Mesothelial cell of epicardium (in vitro differentiated cells): ENCODE results near the gene CCL11. TPM values are rescaled to one million over a fixed set of nuclear protein-coding genes. Genes with fewer than 3 reads are reported as not detected.

Experiments used
- DNase-seq, 2 experiments: peaks; one replicate each; pipeline ENCODE4 v3.0.0; 2021; ENCODE audit warnings: low spot score in 2 of 2; ENCODE audit not compliant: unreplicated experiment in 2 of 2
- H3K27ac Mint-ChIP-seq: 2 replicates; pipeline ENCODE4 v1.8.0; 2021; ENCODE audit warnings: mixed read lengths
- H3K27me3 Mint-ChIP-seq: 2 replicates; pipeline ENCODE4 v1.8.0; 2021; ENCODE audit warnings: low read depth, mixed read lengths
- H3K36me3 Mint-ChIP-seq: 2 replicates; pipeline ENCODE4 v1.8.0; 2021; ENCODE audit warnings: mixed read lengths
- H3K4me1 Mint-ChIP-seq: 2 replicates; pipeline ENCODE4 v1.8.0; 2021; ENCODE audit warnings: mixed read lengths
- H3K4me3 Mint-ChIP-seq: 2 replicates; pipeline ENCODE4 v1.8.0; 2021; ENCODE audit warnings: mild to moderate bottlenecking, moderate library complexity, mixed read lengths
- H3K9me3 Mint-ChIP-seq: 2 replicates; pipeline ENCODE4 v1.8.0; 2021; ENCODE audit warnings: mixed read lengths
- total RNA-seq: library from RNA; stranded (reverse); gene quantifications from 3 replicates; pipeline ENCODE4 v1.2.1, GENCODE V29; 2021
- TF ChIP-seq, protein P1 (sequence below): fragments of 200-600 bp; sonication (generic); IDR thresholded peaks from one replicate; pipeline ENCODE4 v1.5.0; 2021; ENCODE audit warnings: antibody characterized with exemption; ENCODE audit not compliant: unreplicated experiment

The CCL11 gene
- total RNA-seq, 1 donor from 2014 or later, result not detected

DNA sequence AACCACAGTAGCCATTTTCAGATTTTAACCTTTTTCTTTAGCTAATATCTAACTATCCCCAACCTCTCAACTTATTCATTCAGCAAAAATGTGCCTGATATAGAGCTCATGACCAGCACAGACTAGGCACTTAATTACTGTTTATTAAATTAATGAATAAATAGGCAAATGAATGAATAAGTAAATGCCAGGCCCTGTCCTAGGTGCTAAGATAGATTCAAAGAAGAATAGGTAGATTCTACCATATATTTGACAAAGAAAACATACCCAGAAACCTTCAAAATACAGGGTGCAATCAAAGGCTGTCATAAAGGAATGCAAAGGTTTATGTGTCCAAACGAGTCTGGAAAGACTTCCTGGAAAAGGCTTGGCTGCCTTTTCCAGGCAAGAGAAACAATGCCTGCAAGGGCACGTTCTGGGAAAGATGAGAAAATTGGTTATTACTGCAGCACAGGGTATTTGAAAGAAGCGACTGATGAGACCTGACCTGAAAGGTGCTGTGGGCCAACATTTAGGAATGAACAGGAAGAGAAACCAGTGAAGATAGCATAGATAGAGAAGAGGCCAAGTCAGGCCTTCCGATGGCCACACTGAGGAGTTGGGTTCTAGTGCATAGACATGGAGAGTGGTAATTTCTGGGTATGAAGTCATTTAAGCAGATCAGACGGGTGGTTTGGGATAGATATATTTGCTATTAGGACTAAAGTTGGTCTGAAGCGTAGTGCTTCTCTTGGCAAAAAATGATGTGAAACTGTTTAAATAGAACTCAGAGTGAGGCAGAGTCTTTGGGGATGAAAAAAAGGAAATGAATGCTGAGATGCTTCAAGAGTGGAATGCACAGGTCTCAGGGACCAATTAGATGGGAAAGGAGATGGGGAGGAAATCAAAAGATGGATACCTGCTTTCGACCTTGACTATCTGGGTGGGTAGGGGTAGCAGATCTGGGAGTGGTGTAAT, 41.9 kb upstream of the CCL11 start:
- Mint-ChIP-seq H3K9me3 (no peaks in the 10 kb centered on the region), H3K4me1 (peaks cover 10% of the 10 kb centered on the region), H3K27me3 (peaks cover 3% of the 10 kb centered on the region), H3K4me3 (no peak overlapping the region), H3K27ac (no peak overlapping the region), H3K36me3 (no peaks in the 10 kb centered on the region)
- DNase-seq, result no peak
- TF ChIP-seq, protein P1, sequence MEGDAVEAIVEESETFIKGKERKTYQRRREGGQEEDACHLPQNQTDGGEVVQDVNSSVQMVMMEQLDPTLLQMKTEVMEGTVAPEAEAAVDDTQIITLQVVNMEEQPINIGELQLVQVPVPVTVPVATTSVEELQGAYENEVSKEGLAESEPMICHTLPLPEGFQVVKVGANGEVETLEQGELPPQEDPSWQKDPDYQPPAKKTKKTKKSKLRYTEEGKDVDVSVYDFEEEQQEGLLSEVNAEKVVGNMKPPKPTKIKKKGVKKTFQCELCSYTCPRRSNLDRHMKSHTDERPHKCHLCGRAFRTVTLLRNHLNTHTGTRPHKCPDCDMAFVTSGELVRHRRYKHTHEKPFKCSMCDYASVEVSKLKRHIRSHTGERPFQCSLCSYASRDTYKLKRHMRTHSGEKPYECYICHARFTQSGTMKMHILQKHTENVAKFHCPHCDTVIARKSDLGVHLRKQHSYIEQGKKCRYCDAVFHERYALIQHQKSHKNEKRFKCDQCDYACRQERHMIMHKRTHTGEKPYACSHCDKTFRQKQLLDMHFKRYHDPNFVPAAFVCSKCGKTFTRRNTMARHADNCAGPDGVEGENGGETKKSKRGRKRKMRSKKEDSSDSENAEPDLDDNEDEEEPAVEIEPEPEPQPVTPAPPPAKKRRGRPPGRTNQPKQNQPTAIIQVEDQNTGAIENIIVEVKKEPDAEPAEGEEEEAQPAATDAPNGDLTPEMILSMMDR, result no peak

DNA sequence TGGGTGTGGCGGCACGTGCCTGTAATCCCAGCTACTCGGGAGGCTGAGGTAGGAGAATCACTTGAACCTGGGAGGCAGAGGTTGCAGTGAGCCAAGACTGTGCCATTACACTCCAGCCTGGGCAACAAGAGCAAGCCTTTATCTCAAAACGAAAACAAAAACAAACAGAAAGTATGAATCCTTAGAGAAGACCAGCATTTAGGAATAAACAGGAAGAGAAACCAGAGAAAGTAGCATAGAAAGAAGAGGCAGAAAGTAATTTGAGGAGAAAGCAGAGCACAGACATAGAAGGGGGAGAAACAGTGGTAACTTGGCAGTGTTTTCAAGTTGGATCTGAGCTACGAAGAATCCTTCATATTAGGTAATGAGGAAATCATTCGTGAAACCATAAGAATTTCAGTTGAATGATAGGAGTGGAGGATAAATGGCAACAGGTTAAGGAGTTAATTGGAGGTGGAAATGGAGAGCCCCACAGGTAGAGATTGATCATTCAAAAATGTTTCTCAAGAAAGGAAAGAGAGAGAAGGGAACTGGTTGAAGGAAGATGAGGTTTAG, 40.1 kb upstream of the CCL11 start:
- H3K4me3 Mint-ChIP-seq, result no peak overlapping the region
- H3K4me1 Mint-ChIP-seq, result peaks cover 15% of the 10 kb centered on the region
- H3K27ac Mint-ChIP-seq, result no peak overlapping the region
- DNase-seq, result no peak
- H3K27me3 Mint-ChIP-seq, result peaks cover 3% of the 10 kb centered on the region
- H3K9me3 Mint-ChIP-seq, result no peaks in the 10 kb centered on the region
- no peaks in the 10 kb centered on the region for H3K36me3 Mint-ChIP-seq
- TF ChIP-seq, protein P1, result no peak

DNA sequence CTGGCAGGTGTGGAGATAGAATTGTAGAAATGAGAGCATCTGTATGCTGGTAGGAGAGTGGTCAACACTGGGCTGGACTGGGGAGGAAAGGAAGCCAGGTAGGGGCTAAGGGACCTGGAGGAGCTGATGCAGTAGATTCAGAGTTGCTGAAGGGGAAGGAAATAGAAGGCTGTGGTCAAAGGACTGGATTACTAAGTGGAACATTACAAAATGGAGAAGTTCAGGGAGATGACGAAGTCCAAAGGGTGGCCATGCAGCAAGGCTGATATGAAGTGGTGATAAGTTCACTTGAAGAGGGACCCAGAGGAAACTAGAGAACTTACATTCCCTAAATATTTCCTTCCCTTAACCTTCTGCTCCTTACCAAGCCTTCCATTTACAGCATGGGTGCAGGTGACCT, 39.1 kb upstream of the CCL11 start:
- peaks cover 3% of the 10 kb centered on the region for H3K27me3 Mint-ChIP-seq
- peaks cover 25% of the 10 kb centered on the region for H3K4me1 Mint-ChIP-seq
- H3K4me3 Mint-ChIP-seq, result no peak overlapping the region
- no peaks in the 10 kb centered on the region for H3K9me3 Mint-ChIP-seq
- TF ChIP-seq, protein P1, result no peak
- H3K36me3 Mint-ChIP-seq, result no peaks in the 10 kb centered on the region
- no peak overlapping the region for H3K27ac Mint-ChIP-seq
- no peak for DNase-seq

DNA sequence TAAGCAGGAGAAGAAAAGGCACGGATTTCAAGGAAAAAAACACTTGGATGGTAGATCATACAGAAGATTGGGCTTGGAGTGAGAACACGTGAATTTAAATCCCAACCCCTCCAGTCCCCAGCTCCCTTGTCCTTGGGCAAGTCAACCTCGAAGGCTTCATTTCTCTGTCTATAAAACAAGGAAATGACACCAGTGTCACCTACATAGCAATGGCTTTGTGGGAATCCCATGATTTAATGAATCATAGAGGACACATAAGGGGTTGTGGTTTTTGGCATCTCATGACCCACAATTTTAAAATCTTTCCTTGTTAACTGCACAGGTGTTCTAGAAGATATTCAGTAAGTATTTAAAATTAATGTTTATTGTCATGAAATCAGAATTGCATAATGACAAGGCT, 38.7 kb upstream of the CCL11 start:
- Mint-ChIP-seq H3K4me3 (no peak overlapping the region), H3K4me1 (peaks cover 29% of the 10 kb centered on the region), H3K9me3 (no peaks in the 10 kb centered on the region), H3K27me3 (peaks cover 3% of the 10 kb centered on the region), H3K36me3 (no peaks in the 10 kb centered on the region), H3K27ac (no peak overlapping the region)
- TF ChIP-seq, protein P1, result no peak
- no peak for DNase-seq

DNA sequence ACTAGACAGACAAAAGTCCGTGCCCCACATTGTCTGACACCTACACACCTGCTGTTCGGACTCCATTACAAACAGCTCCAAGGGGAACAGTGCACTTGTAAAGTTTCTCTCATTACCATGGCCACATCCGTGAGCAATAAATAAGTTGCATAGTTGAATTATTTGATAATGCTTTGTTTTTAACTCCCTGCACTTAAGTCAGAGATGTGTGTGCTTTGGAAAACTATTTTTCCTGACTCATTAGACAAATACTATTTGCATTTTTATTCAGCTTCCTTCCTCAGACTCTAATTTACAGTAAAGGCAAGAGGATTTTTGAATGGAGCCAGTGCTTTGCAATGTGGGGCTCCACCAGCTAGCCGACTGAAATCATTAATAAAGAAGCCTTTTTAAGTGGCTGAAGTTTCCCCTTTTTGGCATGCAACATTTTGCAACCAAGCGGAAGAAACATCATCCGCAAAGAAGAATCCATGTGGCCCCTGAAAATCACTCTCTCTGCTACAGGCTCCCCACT, 37.0 kb upstream of the CCL11 start:
- no peak for DNase-seq
- H3K9me3 Mint-ChIP-seq, result no peaks in the 10 kb centered on the region
- peaks cover 3% of the 10 kb centered on the region for H3K27me3 Mint-ChIP-seq
- no peak overlapping the region for H3K27ac Mint-ChIP-seq
- H3K4me1 Mint-ChIP-seq, result peaks cover 44% of the 10 kb centered on the region
- H3K4me3 Mint-ChIP-seq, result no peak overlapping the region
- H3K36me3 Mint-ChIP-seq, result no peaks in the 10 kb centered on the region
- TF ChIP-seq, protein P1, result no peak
